ENCODE measurements around the gene CFB. TPM values are rescaled to one million over a fixed set of nuclear protein-coding genes. Genes with fewer than 3 reads are reported as not detected.
A peak's percentile ranks its signal among the peaks of the same experiment; 100 is the strongest.

The CFB gene
- 3.5 and 12.1 TPM in 2 replicates for total RNA-seq

GRCh38 chr6:31945507-31946369 lies at the start of gene CFB:
CFB (plus strand) TSS chr6:31946095; CDS start chr6:31946222, 127 bp downstream.
- peak within 1 kb of the TSS; percentile 31 for H3K4me3 ChIP-seq (ENCODE audit: low read depth, low read length)
- peak; percentile 86 for DNase-seq (ENCODE audit: low read depth)
- TF ChIP-seq CTCF (IDR thresholded peaks at IDR 0.05; ENCODE audit: insufficient read depth, low read depth, low read length), result no peak

GRCh38 chr6:31896493-31896855 lies 49.4 kb upstream of the CFB start:
- H3K4me3 ChIP-seq (ENCODE audit: low read depth, low read length), result peak overlapping the region; percentile 70
- no peak for TF ChIP-seq CTCF (IDR thresholded peaks at IDR 0.05; ENCODE audit: insufficient read depth, low read depth, low read length)
- no peak for DNase-seq (ENCODE audit: low read depth)

- DNase-seq (ENCODE audit: low read depth), result no peak
- peak overlapping the region; percentile 70 for H3K4me3 ChIP-seq (ENCODE audit: low read depth, low read length)
- TF ChIP-seq CTCF (IDR thresholded peaks at IDR 0.05; ENCODE audit: insufficient read depth, low read depth, low read length), result no peak
Observed at GRCh38 chr6:31896856-31897611, 48.9 kb upstream of the CFB start.

- peak; percentile 74 for DNase-seq (ENCODE audit: low read depth)
- TF ChIP-seq CTCF (IDR thresholded peaks at IDR 0.05; ENCODE audit: insufficient read depth, low read depth, low read length), result no peak
- H3K4me3 ChIP-seq (ENCODE audit: low read depth, low read length), result peak within 1 kb of the TSS; percentile 70
Observed at GRCh38 chr6:31897612-31898382, 48.1 kb upstream of the CFB start, which contains the start of gene EHMT2. EHMT2 (minus strand) TSS chr6:31897698; CDS start chr6:31897677, 21 bp downstream.

GRCh38 chr6:31898383-31899011 lies 47.4 kb upstream of the CFB start:
- no peak for TF ChIP-seq CTCF (IDR thresholded peaks at IDR 0.05; ENCODE audit: insufficient read depth, low read depth, low read length)
- peak overlapping the region; percentile 70 for H3K4me3 ChIP-seq (ENCODE audit: low read depth, low read length)
- DNase-seq (ENCODE audit: low read depth), result peak; percentile 27

- TF ChIP-seq CTCF (IDR thresholded peaks at IDR 0.05; ENCODE audit: insufficient read depth, low read depth, low read length), result no peak
- DNase-seq (ENCODE audit: low read depth), result no peak
- H3K4me3 ChIP-seq (ENCODE audit: low read depth, low read length), result no peak overlapping the region
Observed at GRCh38 chr6:31899215-31899614, 46.7 kb upstream of the CFB start.
